ENCODE results near the gene CLASP1.

Gene CLASP1

GRCh38 chr2:121294881-121295840 is 354.1 kb downstream of the CLASP1 start:
- no peak overlapping the region for H3K4me3 ChIP-seq (ENCODE audit: control insufficient read depth, low read depth, low read length)
- DNase-seq (ENCODE audit: low read depth): no peak
- TF ChIP-seq CTCF (conservative IDR thresholded peaks at IDR 0.05; ENCODE audit: control insufficient read depth, insufficient read depth, low read depth, low read length): no peak

- DNase-seq (ENCODE audit: low read depth): no peak
- H3K4me3 ChIP-seq (ENCODE audit: control insufficient read depth, low read depth, low read length): no peak overlapping the region
- no peak for TF ChIP-seq CTCF (conservative IDR thresholded peaks at IDR 0.05; ENCODE audit: control insufficient read depth, insufficient read depth, low read depth, low read length)
Observed at GRCh38 chr2:121293450-121294325, 355.6 kb downstream of the CLASP1 start.

GRCh38 chr2:121291251-121291580 is 358.0 kb downstream of the CLASP1 start:
- no peak overlapping the region for H3K4me3 ChIP-seq (ENCODE audit: control insufficient read depth, low read depth, low read length)
- DNase-seq (ENCODE audit: low read depth): no peak
- TF ChIP-seq CTCF (conservative IDR thresholded peaks at IDR 0.05; ENCODE audit: control insufficient read depth, insufficient read depth, low read depth, low read length): no peak

- DNase-seq (ENCODE audit: low read depth): no peak
- no peak for TF ChIP-seq CTCF (conservative IDR thresholded peaks at IDR 0.05; ENCODE audit: control insufficient read depth, insufficient read depth, low read depth, low read length)
- H3K4me3 ChIP-seq (ENCODE audit: control insufficient read depth, low read depth, low read length): no peak overlapping the region
Observed at GRCh38 chr2:121289271-121289670, 360.0 kb downstream of the CLASP1 start.

GRCh38 chr2:121288454-121289231 is 360.6 kb downstream of the CLASP1 start:
- TF ChIP-seq CTCF (conservative IDR thresholded peaks at IDR 0.05; ENCODE audit: control insufficient read depth, insufficient read depth, low read depth, low read length): no peak
- no peak overlapping the region for H3K4me3 ChIP-seq (ENCODE audit: control insufficient read depth, low read depth, low read length)
- DNase-seq (ENCODE audit: low read depth): no peak

GRCh38 chr2:121287956-121288355 is 361.3 kb downstream of the CLASP1 start:
- H3K4me3 ChIP-seq (ENCODE audit: control insufficient read depth, low read depth, low read length): no peak overlapping the region
- no peak for DNase-seq (ENCODE audit: low read depth)
- no peak for TF ChIP-seq CTCF (conservative IDR thresholded peaks at IDR 0.05; ENCODE audit: control insufficient read depth, insufficient read depth, low read depth, low read length)

Data from fibroblast of mammary gland (primary cell).